ENCODE measurements around the gene TMEM63C. TPM values are rescaled to one million over a fixed set of nuclear protein-coding genes. Genes with fewer than 3 reads are reported as not detected.

TMEM63C gene
- total RNA-seq, 1 donor from 2014 or later, result not detected

DNA sequence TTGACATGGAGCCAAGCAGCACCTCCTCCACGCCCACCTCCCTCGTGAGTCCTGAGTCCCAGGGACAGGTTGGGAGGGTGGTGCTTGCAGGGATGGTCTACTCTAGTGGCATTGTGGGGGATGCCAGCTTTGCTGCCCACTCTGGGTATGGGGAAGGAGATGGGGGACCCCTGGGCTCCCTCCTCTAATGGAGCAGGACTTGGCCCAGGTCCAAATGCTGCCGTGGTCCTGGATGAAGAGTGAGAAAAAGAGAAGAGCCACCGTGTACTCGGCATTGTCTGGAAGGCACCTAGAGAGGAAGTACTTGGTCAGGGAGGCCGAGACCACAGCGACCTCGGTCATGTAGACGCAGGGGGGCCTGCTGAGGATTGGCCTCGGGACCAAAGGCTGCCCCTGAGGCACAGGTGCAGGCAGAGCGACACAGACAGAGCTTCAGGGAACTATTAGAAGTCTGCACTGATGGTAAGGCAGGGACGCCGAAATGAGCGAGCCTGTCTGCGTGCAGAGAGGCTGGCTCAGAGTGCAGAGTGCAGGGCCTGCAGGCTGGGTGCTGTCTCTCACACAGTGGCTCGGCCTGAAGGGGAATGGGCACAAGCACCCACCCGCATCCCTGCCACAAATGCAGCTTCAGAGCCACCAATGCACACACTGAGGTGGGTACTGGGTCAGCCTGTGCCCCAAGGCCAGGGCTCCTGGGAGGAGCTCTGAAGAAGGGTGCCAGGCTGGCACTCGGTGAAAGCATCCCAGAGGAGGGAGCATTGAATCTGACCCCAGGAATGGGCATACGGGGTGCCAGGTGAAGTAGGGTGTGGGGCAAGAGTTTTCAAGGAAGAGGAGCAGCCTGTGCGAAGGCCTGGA lies 72.0 kb downstream of the TMEM63C start:
- no peak for DNase-seq (ENCODE audit: low read depth, low spot score)

DNA sequence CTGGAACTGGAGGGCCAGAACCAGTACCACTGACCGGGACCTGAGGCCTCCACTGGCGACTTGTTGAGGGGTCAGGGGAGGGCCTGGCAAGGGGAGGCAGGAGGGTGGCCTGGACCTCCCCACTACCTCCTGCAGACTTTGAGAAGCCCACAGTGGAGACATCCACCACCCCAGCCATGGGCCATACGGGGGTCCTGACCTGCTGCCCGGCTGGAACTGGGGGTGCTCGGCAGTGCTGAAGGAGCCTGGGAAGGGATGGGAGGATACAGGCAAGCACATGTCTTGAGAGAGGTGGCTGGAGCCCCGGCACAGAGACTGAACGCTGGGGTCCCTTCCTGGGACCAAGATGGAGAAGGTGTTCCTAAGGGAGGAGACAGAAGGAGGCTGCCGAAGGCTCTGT lies 75.1 kb downstream of the TMEM63C start:
- no peak for DNase-seq (ENCODE audit: low read depth, low spot score)

DNA sequence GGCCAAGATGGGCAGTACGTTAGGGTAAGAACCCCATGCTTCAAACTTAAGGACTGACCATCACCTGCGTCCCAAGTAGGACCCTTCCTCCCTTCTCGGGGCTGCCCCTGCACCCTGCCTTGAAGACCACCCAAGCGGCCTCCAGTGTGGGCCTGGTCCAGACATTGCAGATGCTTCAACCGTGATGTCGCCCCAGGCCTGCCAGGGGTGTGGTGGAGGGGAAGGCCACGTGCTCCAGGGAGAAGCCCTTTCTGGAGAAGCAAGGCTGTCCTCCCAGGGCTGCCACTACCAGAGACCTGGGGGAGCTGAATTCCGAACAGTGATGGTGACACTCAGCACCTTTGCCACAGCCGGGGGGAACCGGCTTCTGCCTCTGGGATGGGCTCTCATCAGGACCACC lies 76.1 kb downstream of the TMEM63C start:
- DNase-seq (ENCODE audit: low read depth, low spot score), result no peak

DNA sequence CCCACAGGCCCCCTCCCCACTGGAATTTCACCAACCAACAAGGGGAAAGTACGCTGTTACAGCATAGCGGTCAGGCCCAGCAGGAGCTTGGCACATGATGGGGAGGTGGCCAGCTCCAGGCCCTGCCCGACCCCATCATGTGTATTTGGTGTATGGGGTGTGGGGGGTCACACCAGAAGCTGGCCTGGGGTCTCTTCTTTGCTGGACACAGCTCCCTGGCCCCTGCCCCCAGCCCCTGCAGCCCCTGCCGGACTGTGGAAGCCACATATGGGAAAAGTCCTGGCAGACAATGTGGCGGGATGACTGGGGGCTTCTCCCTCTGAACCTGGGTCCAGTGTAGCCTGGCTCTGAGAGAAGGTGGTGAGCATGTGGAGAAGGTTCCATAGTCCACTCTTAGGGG lies 77.0 kb downstream of the TMEM63C start:
- no peak for DNase-seq (ENCODE audit: low read depth, low spot score)

DNA sequence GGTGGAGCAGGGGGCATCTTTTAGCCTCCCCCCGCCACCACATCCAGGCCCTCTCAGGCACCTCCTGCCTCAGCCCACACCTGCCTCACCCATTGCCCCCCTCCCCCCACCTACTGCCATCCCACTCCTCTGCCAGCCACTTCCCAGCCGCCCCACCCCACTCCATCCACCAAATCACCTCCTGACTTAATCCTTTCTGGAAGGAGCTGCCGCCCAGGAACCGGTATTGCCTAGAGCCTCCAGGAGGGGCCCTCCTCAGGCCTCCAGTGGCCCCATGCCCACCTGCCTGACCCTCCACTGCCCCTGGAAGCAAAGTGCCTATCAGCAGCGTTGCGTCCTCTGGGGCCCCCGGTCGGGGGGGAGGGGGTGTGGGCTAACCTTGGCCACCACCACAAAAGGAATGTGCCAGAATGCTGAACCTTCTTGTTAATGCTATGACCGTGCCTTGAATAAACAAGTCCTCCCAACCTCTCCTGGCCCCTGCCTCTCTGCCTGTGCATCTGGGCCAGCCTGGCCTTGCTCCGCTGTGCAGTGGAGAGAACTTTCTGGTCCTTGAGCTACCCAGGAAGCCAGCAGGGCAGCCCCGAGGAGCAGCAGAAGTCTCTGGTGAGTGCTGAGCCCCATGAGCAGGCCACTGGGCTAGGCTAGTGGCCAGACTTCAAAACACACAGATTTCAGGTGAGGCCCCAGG lies 77.6 kb downstream of the TMEM63C start:
- DNase-seq (ENCODE audit: low read depth, low spot score), result no peak

DNA sequence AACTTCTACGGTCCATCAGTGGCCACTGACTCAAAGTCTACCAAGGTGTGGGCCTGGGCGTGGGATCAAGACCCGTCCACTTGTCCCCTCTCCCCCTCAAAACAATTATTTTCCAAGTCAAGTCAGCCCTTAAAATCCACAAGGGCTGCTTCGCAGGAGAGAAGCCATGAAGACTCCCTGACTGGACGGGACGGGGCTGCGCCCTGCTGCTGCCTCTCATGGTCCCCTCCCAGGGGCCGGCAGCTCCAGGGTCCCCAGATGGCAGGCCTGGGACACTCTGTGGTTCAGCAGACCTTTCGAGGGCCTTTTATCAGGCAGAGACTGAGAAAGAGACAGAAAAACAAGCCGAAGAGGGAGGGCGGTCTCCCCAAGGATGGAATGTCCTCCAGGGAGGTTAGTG lies 78.6 kb downstream of the TMEM63C start:
- DNase-seq (ENCODE audit: low read depth, low spot score), result no peak

DNA sequence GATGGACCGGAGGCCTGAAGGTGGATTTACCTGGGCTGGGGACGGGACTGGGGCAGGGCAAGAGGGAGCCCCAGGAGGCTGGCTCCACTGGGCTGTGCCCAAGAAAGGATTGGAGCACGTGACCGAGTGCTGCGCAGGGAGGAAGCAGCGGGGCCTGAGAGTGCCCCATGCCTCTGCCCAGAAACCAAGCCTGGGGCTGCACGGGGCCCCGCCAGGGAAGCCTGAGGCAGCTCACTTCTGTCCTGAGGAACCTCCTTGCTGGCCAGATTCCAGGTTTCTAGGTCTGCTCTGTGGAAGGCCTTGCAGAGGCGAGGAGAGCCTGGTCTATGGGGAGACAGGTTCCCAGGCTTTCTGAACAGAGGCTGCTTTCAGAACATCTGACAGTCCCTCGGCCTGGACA lies 79.0 kb downstream of the TMEM63C start:
- no peak for DNase-seq (ENCODE audit: low read depth, low spot score)

DNA sequence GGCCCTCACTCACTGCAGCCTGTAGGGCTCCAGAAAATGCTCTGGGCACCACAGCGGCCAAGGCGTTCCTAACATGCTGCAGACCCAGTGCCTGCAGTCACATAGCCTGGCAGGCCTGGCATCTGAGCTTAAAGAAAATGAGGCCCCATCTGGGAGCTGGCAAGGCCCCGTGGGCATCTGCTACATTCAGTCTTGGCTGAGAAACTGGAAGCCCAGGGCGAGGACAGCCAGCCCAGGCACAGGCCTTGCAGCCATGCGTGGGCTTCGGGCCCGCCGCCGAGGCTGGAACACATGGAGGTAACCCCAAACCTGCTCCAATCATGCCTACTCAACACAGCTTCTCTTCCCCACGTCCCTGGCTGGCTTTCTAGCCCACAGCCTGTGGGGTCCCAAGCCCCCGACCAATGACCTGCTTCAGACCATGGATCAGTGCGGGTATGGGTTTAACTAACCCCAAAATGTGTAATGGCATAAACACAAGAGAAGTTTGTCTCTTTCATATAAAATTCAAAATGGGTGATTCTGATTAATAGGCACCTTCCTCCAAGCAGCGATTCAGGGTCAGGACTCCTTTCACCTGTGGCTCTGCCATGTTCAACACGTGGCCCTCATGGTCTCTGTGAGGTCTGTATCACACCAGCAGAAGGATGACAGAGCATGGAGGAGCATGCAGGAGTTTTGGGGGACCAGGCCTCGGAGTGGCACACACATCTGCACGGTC lies 83.0 kb downstream of the TMEM63C start:
- no peak for DNase-seq (ENCODE audit: low read depth, low spot score)

DNA sequence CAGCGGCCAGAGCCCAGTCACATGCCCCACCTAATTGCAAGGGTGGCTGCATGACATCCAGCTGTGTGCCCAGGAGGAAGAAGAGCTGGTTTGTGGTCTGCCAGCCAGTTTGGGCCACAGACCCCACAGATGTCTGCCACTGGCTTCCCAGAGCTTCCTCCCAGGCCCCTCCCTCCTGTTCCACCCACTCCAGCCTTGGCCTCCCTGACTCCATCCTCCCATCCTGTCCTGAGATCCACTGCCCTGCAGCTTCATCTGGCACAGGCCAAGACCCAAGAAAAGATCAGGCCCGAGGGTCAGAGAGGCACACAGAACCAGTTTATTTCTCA lies 83.6 kb downstream of the TMEM63C start:
- DNase-seq (ENCODE audit: low read depth, low spot score), result no peak

DNA sequence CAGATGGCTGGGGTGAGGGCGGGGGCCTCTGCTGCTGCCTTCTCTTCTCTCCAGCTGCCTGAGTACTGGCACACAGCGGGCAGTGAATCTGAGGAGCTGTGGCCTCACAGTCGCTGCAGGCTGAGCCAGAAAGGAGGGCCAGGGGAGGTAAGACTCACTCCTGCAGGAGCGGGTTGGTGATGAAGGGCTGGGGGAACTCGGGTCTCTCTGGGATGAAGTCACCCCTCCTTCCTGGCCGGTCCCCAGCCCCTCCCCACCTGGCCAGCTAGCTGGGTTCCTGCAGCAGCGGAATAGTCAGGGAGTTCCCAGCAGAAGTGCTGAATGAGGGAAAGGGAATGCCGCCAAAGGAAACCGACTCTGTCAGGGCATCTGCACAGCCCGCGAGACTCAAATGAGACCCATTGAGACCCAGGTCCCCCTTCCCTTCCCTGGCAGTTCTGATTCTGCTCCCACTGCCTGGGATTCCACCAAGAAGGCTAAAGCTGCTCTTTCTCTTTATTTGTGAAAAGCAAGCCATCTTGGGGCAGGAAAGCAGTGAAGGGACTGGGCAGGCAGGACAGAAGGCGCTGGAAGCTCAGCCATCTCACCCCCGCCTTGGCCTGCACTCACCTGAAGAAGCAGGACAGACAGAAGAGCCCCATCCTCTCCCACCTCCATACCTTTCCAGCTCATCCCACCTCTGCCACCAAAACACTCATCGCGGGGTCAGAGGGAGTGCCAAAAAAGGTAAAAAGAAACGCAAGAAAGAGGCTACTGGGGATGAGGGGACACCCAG lies 84.2 kb downstream of the TMEM63C start:
- no peak for DNase-seq (ENCODE audit: low read depth, low spot score)

DNA sequence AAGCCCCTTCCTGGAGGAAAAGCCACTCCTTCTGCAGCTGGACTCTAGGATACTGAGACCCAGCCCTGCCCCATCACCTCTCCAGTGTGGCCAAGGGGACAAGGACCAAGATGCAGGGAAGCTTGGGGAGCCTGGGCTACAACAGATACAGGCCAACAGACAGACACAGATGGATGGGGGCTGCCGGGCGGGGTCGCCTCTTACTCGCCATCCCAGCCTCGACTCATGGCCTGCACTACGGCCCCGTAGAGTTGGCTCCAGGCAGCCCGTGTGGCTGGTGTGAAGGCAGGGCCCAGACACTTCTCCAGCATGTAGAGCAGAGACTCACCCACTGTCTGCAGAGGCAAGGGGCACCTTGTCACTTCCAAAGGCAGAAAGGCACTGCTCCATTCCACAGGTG lies 84.7 kb downstream of the TMEM63C start:
- no peak for DNase-seq (ENCODE audit: low read depth, low spot score)

DNA sequence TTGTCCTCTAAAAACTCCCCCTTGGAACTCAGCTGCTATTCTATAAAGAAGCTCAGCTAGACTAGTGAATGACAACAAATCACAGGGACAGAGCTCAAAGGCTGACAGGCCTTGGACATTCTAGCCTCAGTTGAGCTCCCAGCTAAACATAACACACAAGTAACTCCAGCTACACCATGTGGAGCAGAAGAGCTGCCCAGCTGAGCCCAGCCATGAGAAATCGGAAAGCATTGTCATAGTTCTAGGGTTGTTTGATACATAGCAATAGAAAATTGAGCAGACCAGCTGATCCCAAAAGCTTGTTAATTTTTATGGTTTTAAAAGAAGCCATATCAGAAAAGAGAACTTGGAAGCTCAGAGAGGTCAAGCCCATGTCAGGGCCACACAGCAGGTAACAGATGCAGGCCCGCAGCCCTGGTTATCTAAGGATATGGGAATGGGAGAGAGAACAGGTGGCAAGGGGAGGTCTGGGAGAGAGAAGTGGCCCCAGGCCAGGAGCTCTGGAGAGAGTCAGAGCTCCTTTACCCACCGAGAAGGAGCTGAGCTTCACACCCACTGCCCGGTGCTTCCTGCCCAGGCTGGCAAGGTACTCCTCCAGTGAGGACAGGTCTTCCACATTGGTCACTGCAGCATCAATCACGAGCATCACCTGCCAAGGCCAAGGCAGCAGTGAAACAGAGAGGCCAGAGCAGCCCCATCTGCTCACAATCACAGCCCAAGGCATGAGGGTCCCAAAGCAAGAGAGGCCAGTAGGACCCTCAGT lies 86.5 kb downstream of the TMEM63C start:
- no peak for DNase-seq (ENCODE audit: low read depth, low spot score)

DNA sequence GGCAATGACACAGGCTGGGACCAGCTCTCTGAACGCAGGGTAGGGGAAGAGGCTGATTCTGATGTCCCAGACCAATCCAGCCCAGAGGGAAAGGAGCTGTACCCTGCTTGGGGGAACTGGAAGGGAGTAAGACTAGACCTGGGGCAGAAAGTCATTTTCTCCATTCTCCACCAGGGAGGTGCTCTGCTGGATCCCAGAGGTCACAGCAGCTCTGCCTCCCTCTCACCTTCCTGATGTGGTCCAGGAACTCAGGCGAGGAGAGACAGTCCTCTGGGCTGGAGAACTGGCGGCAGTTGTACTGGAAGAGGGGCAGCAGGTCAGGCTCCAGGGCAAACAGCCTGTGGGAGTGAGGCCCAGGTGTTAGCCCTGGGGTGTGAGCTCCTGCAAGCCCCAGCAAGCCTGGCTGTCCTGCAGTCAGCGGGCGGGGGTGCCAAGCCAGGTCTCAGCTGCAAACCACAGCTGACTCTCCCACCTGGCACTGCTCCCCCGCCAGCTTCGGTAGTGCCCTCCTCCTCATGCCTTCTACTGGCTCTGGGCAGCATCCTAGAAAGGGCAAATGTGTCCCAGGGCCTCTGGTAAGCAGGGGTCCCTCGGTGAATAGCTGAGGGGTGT lies 87.5 kb downstream of the TMEM63C start:
- DNase-seq (ENCODE audit: low read depth, low spot score), result no peak

DNA sequence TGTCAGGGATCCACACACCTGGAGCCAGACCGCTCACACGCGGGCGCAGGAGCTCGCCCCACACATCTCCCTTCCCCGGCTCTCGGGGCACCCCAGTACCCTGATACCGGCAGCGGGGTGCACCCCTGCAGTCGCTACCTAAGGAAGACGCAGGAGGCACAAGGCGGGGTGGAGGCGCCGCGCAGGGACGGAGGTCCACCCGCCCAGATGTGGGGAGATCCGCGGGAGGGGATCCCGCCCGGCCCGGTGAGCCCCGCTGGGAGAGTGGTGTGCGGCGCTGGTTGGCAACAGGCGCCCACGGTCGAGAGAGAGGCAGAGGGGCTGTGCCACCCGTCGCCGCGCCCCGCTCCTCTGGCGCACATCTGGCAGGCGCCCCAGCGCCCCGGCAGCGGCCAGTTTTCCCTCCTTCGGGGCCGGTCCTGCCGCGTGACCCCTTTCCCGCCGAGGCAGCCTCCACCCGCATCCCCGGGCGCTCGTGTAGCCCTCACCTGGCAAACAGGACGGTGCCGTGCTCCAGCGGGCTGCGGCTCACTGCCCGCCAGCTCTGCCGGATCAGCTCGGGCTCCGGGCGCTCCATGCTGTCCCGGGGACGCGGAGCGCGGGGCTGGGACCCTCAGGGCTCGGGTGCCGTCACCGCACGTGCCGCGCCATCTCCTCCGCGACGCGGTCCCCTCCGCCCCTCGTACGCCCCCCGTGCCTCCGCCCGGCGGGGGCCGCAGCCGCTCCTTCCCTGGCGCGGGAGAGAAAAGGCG lies 88.9 kb downstream of the TMEM63C start:
- no peak for DNase-seq (ENCODE audit: low read depth, low spot score)

DNA sequence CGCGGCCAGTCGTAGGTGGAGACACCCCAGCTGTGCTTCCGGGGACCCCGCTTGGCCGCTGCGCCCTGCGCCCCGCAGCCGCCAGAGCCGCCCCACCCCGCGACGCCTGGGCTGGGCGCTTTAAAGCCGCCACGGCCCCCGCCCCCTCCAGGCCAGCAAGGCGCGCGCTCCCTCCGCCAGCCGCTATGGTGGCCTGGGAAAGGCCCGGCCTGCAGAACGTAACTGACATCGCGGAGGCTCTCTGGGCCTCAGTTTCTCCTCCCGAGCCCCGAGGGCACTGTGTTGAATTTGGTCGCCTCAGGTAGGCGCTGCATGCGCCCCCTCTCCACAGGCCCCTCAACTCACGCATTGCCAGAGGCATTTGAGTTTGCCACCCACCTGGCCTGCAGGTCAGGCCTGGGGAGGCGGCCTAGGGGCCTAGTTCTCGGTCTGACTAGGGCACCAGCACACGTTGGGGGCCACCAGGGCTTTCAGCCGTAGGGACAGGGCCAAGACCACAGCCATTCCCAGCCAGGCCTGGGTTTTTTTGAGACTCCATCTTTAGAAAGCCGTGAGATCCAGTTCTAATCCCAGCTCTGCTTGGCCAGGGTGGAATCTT lies 89.6 kb downstream of the TMEM63C start, which contains the start of gene NGB:
Gene NGB (minus strand): TSS at position 94 of the 598 bp plus-strand sequence. CDS start 269 bp downstream, outside the sequence.
- DNase-seq (ENCODE audit: low read depth, low spot score), result no peak

DNA sequence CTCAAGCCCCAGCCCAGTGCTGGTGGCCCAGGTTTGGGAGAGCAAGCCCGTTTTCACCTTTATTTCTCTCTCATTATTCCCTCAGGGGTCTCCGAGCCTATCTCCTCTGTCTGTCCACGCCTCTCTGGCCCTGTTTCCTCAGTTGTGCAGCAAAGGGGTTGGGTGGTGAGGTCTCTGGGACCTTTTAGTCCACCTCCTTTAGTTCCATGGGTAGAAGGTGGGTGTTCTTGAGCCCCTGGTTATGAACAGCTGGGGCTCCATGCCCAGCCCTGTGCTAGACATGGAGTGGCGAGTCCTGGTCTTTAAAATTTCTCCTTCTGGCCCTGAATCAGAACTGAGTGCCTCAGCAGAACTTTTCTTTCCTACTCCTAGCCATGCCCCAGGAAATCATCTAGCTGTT lies 90.7 kb downstream of the TMEM63C start:
- DNase-seq (ENCODE audit: low read depth, low spot score), result no peak

DNA sequence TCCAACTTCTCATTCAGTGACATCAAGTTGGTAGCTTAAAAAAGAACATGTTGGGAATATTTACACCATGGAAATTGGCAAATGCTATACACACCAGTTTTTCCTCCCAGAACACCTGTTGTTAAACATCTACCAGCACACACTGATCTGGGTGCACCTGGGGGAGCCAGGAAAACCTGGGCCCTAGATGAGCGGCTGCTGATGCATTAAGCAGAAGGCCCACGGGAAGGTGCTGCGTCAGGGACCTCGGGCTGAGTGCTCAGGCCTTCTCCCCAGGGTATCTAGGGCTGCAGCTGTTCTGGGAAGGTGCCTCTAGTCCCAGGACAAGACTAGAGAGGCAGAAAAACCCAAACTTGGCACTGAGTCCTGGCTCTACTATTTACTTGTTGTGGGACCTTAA lies 92.2 kb downstream of the TMEM63C start:
- DNase-seq (ENCODE audit: low read depth, low spot score), result no peak

DNA sequence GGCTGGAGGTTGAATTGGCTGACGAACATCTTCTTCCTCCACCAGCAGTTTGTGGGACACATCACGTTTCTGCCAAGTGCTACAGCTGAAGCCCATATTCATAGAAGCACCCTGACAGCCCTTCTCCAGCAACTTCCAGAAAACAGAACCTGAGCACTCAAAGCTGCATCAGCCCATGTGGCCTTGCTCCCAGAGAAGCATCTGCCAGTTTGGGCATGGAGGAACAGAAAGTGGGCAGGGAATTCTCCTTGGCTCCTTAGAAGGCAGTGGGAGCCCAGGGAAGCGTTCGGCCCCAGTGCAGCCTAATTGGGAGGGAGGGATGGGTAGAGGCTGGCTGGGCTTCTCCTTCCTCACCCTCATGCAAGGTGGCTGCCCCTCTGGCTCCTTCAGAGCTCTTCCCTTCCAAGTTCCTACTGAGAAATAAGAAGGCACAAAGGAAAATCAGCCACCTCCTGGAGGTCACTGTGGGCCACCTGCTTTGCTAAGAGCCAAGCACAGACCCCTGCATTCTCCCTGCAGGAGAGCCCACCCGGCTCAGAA lies 93.5 kb downstream of the TMEM63C start:
- no peak for DNase-seq (ENCODE audit: low read depth, low spot score)

DNA sequence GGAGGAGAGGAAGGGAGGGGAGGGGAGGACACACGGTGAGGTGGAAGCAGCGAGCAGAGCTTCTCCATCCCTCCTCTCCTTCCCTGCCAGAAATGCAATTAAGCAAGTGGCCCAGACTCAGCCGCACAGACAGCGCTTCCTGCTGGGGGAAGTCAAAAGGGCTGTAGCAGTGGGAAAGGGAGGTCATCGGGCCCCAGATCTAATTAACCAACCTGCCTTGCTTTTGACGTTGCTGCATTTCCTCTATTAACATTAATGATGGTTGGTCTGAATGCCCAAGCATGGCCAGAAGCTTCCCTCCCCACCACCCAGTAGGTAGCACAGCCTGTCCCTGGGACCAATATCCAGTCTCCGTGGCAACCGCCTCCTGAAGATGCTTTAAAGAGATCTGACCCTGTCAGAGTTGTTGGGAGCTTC lies 94.0 kb downstream of the TMEM63C start:
- no peak for DNase-seq (ENCODE audit: low read depth, low spot score)

All from pulmonary artery endothelial cell (primary cell).